Mucosa of descending colon (tissue), 3 donors: ENCODE measurements around the gene CCDC88C. TPM values are rescaled to one million over a fixed set of nuclear protein-coding genes. Genes with fewer than 3 reads are reported as not detected.

Source experiments
- ATAC-seq: fragments of 200-7000 bp; cut with Tn5 transposase; one replicate; pipeline ENCODE4 v1.9.1; 2020; ENCODE audit warnings: mild to moderate bottlenecking, moderate library complexity
- DNase-seq, 3 donors: peaks; one replicate each; pipeline ENCODE4 v3.0.0-alpha.2; 2020
- H3K36me3 ChIP-seq: fragments of 200-600 bp; one replicate; pipeline ENCODE4 v1.8.0; 2021; ENCODE audit warnings: low read depth, mild to moderate bottlenecking
- H3K4me1 ChIP-seq: fragments of 200-600 bp; one replicate; pipeline ENCODE4 v1.8.0; 2021; ENCODE audit warnings: low read depth, mild to moderate bottlenecking
- H3K4me3 ChIP-seq: fragments of 200-600 bp; one replicate; pipeline ENCODE4 v1.8.0; 2021; ENCODE audit warnings: mild to moderate bottlenecking
- H3K9me3 ChIP-seq: fragments of 200-600 bp; one replicate; pipeline ENCODE4 v1.8.0; 2021; ENCODE audit warnings: mild to moderate bottlenecking
- intact Hi-C, 2 donors: fragments of 100-400 bp; cut with DNase I in 1 of 2; cut with micrococcal nuclease in 1 of 2; formaldehyde crosslinking; loops; one replicate each; pipeline versions ENCODE4 v1.11.0 to v1.11.1; 2022; cut with DNase I, micrococcal nuclease
- total RNA-seq, 3 donors: library from RNA; stranded (reverse); fragmentation: NEBNext Ultra II Directional in 2 of 3; extraction: Animal tissue kit (Norgen Biotek cat#: 25700) in 2 of 3; gene quantifications; one replicate each; pipeline versions ENCODE4 v1.2.1 to v1.2.4, GENCODE V29; 2021 to 2023
- TF ChIP-seq, protein P1 (sequence below): fragments of 200-600 bp; IDR thresholded peaks from one replicate; pipeline ENCODE4 v1.8.0; 2022; ENCODE audit warnings: antibody characterized with exemption, mild to moderate bottlenecking
- donor health status: DM: no; HTN: no; CAD: no; lungs with moderate emphysema.
- donor health status: DM: no; HTN: no; CAD: no.
- donor health status: DM: no; HTN: yes; CAD: no.

CCDC88C gene
- total RNA-seq, 3 donors from 2014 or later: 30.1 to 62.1 (median 56.6) TPM

GRCh38 chr14:91332986-91333649 is 84.5 kb downstream of the CCDC88C start:
- ATAC-seq (peak; percentile 2), DNase-seq (no peak)
- Histone ChIP-seq H3K36me3 (no peaks in the 10 kb centered on the region), H3K4me3 (no peak overlapping the region), H3K4me1 (peaks cover 18% of the 10 kb centered on the region), H3K9me3 (no peaks in the 10 kb centered on the region)
- TF ChIP-seq, protein P1, sequence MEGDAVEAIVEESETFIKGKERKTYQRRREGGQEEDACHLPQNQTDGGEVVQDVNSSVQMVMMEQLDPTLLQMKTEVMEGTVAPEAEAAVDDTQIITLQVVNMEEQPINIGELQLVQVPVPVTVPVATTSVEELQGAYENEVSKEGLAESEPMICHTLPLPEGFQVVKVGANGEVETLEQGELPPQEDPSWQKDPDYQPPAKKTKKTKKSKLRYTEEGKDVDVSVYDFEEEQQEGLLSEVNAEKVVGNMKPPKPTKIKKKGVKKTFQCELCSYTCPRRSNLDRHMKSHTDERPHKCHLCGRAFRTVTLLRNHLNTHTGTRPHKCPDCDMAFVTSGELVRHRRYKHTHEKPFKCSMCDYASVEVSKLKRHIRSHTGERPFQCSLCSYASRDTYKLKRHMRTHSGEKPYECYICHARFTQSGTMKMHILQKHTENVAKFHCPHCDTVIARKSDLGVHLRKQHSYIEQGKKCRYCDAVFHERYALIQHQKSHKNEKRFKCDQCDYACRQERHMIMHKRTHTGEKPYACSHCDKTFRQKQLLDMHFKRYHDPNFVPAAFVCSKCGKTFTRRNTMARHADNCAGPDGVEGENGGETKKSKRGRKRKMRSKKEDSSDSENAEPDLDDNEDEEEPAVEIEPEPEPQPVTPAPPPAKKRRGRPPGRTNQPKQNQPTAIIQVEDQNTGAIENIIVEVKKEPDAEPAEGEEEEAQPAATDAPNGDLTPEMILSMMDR: no peak
- intact Hi-C loops: no loop called here

- peak; percentile 62 to 69 (median 67) for DNase-seq
- ATAC-seq: peak; percentile 86
- Histone ChIP-seq H3K36me3 (no peaks in the 10 kb centered on the region), H3K4me1 (peaks cover 18% of the 10 kb centered on the region), H3K4me3 (no peak overlapping the region), H3K9me3 (no peaks in the 10 kb centered on the region)
- intact Hi-C loops: no loop called here
- TF ChIP-seq, protein P1: no peak
These were observed 85.2 kb downstream of the CCDC88C start for GRCh38 chr14:91332171-91332985.

GRCh38 chr14:91331721-91332120 is 85.9 kb downstream of the CCDC88C start:
- no peak overlapping the region for H3K4me3 ChIP-seq
- DNase-seq (no peak), ATAC-seq (peak; percentile 3)
- H3K4me1 ChIP-seq: peaks cover 18% of the 10 kb centered on the region
- intact Hi-C loops: no loop called here
- no peaks in the 10 kb centered on the region for H3K9me3 ChIP-seq
- TF ChIP-seq, protein P1: no peak
- H3K36me3 ChIP-seq: no peaks in the 10 kb centered on the region

DNA sequence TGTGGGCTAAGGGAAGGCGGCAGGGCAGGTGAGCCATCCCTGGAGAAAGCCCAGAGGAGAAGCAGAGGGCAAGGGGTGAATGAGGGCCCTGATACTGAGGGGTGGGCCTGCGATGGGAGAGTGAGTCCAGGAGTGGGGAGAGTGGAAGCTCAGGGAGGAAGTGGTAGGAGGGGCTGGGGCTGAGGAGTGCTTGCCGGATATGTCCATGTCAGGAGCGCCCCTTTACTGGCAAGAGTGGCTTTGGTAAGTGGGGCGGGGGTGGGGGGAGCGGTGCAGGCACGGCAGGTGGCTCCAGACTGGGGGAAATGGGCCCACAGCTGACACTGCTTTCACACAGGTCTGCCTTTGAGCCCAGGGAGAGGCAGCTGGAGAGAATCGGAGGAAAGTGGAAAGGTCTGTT is 86.8 kb downstream of the CCDC88C start:
- H3K9me3 ChIP-seq: no peaks in the 10 kb centered on the region
- intact Hi-C loops: no loop called here
- no peak overlapping the region for H3K4me3 ChIP-seq
- no peaks in the 10 kb centered on the region for H3K36me3 ChIP-seq
- ATAC-seq: no peak
- no peak for DNase-seq
- TF ChIP-seq, protein P1: no peak
- H3K4me1 ChIP-seq: peaks cover 18% of the 10 kb centered on the region

GRCh38 chr14:91330096-91330696 is 87.4 kb downstream of the CCDC88C start:
- ATAC-seq (no peak), DNase-seq (no peak)
- peaks cover 18% of the 10 kb centered on the region for H3K4me1 ChIP-seq
- H3K36me3 ChIP-seq: no peaks in the 10 kb centered on the region
- H3K4me3 ChIP-seq: no peak overlapping the region
- H3K9me3 ChIP-seq: no peaks in the 10 kb centered on the region
- TF ChIP-seq, protein P1: no peak
- intact Hi-C loops: no loop called here
